ENCODE data around the gene MSMP.

MSMP gene

GRCh38 chr9:35760651-35761050 lies 6.6 kb upstream of the MSMP start:
- no peak overlapping the region for H3K4me3 ChIP-seq (ENCODE audit: low read length)

GRCh38 chr9:35759795-35760194 lies 5.7 kb upstream of the MSMP start:
- no peak for DNase-seq (ENCODE audit: low read depth)
- no peak overlapping the region for H3K4me3 ChIP-seq (ENCODE audit: low read length)
- no peak for TF ChIP-seq CTCF (IDR thresholded peaks at IDR 0.05; ENCODE audit: insufficient read depth, low read depth, low read length, missing control alignments)

More at GRCh38 chr9:35760651-35761050, 6.6 kb upstream of the MSMP start:
- DNase-seq (ENCODE audit: low read depth): peak; percentile 29
- no peak for TF ChIP-seq CTCF (IDR thresholded peaks at IDR 0.05; ENCODE audit: insufficient read depth, low read depth, low read length, missing control alignments)

DNA sequence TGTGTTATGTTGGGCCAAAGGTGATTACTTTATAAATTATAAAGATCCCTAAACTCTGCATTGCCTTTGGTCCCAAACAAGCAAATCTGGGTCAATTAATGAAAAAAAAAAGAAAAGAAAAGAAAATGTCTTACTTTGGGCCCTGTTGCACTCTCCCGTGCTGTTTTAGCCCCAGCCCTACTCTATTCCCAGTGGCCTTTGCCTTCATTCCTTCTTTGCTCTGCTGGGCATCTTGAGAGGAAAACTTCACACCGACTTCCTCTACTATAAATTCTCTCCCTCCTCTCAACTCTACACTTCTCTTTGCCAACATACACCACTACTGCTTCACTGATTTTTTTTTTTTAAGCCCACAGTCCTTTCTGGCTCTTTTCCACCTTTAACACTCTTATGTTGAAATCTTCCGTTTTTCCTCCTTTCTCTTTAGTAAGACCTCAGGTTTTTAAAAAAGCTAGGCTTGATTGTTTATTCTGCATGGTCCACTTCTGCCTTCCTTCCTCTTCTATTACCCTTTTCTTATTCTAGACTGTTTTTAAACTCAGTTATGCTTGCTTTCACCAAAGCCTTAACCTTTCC lies 4.5 kb upstream of the MSMP start:
- H3K4me3 ChIP-seq (ENCODE audit: low read length): no peak overlapping the region
- no peak for DNase-seq (ENCODE audit: low read depth)
- no peak for TF ChIP-seq CTCF (IDR thresholded peaks at IDR 0.05; ENCODE audit: insufficient read depth, low read depth, low read length, missing control alignments)

- DNase-seq (ENCODE audit: low read depth): no peak
- no peak overlapping the region for H3K4me3 ChIP-seq (ENCODE audit: low read length)
Observed at GRCh38 chr9:35757892-35758275, 3.8 kb upstream of the MSMP start.

DNA sequence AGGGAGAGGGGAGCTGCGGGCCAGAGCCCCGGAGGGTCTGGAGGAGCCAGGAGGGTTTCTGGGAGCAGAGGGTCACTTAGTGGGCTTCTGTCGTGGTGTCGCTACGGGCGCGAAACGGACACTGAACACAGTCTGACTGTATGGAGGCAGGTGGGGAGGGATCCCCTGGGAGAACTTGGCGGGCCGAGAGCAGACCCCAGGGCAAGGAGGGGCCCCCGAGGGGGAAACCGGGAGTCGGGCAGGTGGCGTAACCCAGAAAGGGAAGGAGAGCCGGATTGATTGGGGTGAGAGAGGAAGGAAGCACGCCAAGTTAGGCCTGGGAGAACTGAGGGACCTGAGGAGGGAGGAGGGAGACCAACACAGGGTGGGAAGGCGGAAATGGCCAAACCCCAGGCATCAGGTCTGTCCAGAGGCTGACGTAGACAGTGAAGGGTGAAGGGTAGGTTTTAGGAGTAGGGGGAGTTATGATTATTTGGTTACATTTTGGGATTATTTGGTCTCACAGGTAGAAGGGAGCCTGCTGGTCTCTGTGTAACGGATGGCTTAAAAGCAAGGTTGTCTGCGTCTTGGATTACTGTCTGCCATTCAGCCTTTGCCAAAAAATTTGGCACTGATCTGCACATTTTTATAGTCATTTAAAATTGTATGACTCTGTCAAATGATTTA lies 3.3 kb upstream of the MSMP start:
- DNase-seq (ENCODE audit: low read depth): peak; percentile 39
- peak overlapping the region; percentile 64 for H3K4me3 ChIP-seq (ENCODE audit: low read length)
- TF ChIP-seq CTCF (IDR thresholded peaks at IDR 0.05; ENCODE audit: insufficient read depth, low read depth, low read length, missing control alignments): no peak

More at GRCh38 chr9:35757892-35758275, 3.8 kb upstream of the MSMP start:
- no peak for TF ChIP-seq CTCF (IDR thresholded peaks at IDR 0.05; ENCODE audit: insufficient read depth, low read depth, low read length, missing control alignments)

GRCh38 chr9:35756275-35757225 lies 2.5 kb upstream of the MSMP start:
- peak overlapping the region; percentile 64 for H3K4me3 ChIP-seq (ENCODE audit: low read length)
- peak; percentile 73 for TF ChIP-seq CTCF (IDR thresholded peaks at IDR 0.05; ENCODE audit: insufficient read depth, low read depth, low read length, missing control alignments)
- DNase-seq (ENCODE audit: low read depth): peak; percentile 56
